Astrocyte of the spinal cord (primary cell): ENCODE results near the gene KIF15.

Experiments used
- DNase-seq: peaks from one replicate; pipeline ENCODE4 v3.0.0; 2011; ENCODE audit warnings: low read depth, low spot score
- H3K4me3 ChIP-seq: 2 replicates; pipeline ENCODE4 v1.5.1; 2011; ENCODE audit warnings: low read depth, mild to moderate bottlenecking, low read length, moderate library complexity
- in situ Hi-C: cut with HindIII; loops from 2 replicates; pipeline ENCODE4 v1.10.0; 2017; ENCODE audit warnings: low sequenced_read_pairs
- TF ChIP-seq, protein P1 (sequence below): IDR thresholded peaks from 2 replicates; pipeline ENCODE4 v1.5.1; 2012; ENCODE audit warnings: low read depth, mild to moderate bottlenecking, low read length, inconsistent platforms

KIF15 gene

DNA sequence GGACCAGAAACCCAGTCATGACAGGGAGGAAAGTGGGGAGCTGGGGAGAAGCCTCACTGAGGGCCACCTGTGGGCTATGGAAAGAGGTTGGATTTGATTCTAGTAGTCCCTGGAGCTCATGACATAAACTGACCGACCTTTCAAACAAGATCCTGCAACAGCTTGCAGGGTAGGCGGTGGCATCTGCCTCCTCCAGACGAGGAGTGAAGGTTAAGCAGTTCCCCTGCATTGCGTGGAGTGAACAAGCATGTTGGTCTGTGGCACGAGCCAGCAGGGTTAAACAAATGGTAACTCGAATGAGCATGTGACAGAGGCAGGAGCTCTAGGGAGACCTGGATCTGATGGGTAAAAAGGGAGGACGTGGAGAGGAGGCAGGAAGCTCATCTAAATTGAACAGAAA lies 125.5 kb downstream of the KIF15 start:
- in situ Hi-C loops: no loop called here
- DNase-seq: no peak
- TF ChIP-seq, protein P1, sequence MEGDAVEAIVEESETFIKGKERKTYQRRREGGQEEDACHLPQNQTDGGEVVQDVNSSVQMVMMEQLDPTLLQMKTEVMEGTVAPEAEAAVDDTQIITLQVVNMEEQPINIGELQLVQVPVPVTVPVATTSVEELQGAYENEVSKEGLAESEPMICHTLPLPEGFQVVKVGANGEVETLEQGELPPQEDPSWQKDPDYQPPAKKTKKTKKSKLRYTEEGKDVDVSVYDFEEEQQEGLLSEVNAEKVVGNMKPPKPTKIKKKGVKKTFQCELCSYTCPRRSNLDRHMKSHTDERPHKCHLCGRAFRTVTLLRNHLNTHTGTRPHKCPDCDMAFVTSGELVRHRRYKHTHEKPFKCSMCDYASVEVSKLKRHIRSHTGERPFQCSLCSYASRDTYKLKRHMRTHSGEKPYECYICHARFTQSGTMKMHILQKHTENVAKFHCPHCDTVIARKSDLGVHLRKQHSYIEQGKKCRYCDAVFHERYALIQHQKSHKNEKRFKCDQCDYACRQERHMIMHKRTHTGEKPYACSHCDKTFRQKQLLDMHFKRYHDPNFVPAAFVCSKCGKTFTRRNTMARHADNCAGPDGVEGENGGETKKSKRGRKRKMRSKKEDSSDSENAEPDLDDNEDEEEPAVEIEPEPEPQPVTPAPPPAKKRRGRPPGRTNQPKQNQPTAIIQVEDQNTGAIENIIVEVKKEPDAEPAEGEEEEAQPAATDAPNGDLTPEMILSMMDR: no peak
- H3K4me3 ChIP-seq: no peak overlapping the region

DNA sequence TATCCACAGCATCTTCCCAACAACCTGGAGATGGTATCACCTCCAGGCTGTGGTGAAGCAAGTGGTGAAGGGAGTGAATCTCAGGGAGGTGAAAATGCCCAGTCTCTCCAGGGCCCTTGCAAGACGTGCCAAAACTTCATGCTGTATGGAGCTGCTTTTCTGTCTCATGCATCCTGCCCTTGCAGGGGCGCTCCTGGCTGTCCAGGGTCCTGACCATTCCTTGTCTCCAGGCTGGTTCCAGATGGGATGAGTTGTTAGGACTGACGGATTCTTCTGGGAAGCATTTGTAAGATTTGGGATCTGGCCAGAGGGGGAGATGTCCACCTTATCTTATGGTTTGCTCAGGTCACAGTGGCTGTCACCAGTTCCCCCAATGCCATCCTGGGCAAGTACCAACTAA lies 128.7 kb downstream of the KIF15 start:
- in situ Hi-C loops: no loop called here
- no peak for DNase-seq
- H3K4me3 ChIP-seq: no peak overlapping the region
- TF ChIP-seq, protein P1: no peak

DNA sequence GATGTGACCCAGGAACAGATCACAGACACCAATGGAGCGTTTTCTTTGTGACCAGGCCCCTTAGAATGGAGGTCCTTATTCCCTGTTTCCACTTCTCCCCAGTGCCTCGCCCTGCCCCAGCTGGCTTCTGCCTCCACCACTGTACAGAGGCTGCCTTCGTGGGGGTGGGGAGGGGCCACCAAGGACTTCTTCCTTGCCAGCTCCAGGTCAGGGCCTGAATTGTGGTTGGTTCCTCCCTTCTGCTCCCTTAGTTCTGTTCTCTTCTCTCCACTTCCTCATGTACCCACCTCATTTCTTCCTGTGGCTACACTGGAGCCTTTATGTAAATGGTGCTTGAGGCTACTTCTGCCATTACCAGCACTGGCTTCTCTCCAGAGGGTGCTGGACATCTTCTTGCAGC lies 129.3 kb downstream of the KIF15 start:
- in situ Hi-C loops: no loop called here
- H3K4me3 ChIP-seq: no peak overlapping the region
- DNase-seq: no peak
- TF ChIP-seq, protein P1: no peak

DNA sequence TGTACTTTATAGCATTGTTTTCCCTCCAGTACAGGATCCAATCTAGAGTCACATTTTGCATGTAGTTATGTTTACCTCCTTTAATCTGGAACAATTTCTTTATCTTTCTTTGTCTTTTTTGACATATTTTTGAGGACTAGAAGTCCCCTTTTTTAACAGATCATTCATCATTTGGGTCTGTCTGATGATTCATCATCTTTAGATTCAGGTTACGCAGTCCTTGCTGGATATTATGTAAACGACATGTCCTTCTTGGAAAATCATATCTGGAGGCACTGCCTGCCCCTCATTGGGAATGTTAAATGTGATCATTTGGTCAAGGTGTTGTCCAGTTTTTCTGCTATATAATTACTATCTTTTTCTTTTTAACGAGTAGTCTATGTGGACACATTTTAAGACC lies 131.1 kb downstream of the KIF15 start:
- no peak overlapping the region for H3K4me3 ChIP-seq
- DNase-seq: peak; percentile 29
- TF ChIP-seq, protein P1: no peak
- in situ Hi-C loops: no loop called here

DNA sequence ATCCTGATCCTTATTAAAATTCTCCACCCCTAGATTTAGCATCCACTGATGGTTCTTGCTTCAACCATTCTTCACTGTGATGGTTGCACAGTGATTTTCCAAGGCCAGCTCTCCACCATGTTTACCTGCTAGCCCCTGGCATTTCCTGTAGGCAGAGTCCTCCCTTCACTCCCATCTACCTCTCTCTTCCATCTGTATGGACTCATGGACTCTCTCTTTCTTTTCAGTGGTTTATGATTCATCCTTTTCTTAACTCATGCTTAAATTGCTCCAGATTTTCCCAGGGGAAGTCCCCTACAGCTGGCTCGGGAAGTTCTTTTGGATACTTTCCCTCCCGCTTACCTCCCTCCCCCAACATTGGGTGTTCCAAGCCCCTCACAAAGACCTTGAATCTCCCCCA lies 131.5 kb downstream of the KIF15 start:
- TF ChIP-seq, protein P1: no peak
- DNase-seq: peak; percentile 77
- in situ Hi-C loops: no loop called here
- no peak overlapping the region for H3K4me3 ChIP-seq

DNA sequence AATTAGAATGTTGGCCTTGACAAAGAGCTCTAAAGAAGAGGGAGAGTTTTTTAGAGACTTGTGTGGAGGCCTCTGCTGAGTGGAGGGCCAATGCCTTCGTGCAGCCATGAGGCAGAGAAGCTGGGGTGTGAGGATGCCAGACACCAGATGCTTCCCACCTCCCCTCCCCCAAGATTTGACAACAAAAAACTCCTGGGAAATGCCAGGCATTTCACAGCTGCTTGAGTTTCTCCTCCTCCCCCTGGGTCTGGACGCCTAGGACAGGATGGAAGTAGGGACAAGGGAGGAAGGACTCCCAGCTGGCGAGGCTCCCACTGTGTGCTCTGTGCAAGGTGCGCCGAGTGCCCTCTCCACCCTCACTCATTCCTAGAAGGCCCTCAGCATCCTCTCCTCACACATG lies 132.9 kb downstream of the KIF15 start:
- no peak for DNase-seq
- no peak overlapping the region for H3K4me3 ChIP-seq
- in situ Hi-C loops: no loop called here
- TF ChIP-seq, protein P1: no peak

DNA sequence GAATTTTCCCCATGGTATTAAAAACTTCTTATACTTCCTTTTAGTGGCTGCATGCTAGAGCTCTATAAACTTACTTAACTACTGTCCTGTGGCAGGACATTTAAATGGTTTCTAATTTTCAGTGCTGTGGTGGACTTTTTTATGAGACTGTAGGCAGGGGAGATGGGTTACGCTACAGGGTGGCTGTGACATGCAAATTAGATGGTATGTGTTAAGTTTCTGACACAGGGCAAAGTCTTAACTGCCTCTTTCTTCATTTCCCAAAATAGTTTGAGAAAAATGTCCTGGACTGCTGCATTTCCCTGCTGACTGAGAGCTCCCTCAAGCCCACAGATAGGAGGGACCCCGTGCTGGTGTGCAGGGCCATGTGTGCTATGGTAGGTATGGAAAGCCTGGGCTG lies 134.8 kb downstream of the KIF15 start:
- in situ Hi-C loops: no loop called here
- TF ChIP-seq, protein P1: no peak
- no peak for DNase-seq
- H3K4me3 ChIP-seq: no peak overlapping the region
